Osteoblast (primary cell): ENCODE results near the gene IRS1. TPM values are rescaled to one million over a fixed set of nuclear protein-coding genes. Genes with fewer than 3 reads are reported as not detected.

ENCODE experiments used
- DNase-seq: peaks from one replicate; pipeline ENCODE4 v3.0.0; 2011; ENCODE audit warnings: low spot score, mixed read lengths; ENCODE audit not compliant: insufficient read length; ENCODE audit errors: missing footprints
- H2AFZ ChIP-seq: 2 replicates; pipeline ENCODE4 v1.6.0; 2011; ENCODE audit warnings: mild to moderate bottlenecking, low read length
- H3K27ac ChIP-seq: 2 replicates; pipeline ENCODE4 v1.5.1; 2011; ENCODE audit warnings: mild to moderate bottlenecking, low read depth, low read length, moderate library complexity
- H3K27me3 ChIP-seq: 2 replicates; pipeline ENCODE4 v1.6.0; 2012; ENCODE audit warnings: mild to moderate bottlenecking, control low read depth, inconsistent platforms, low read length, moderate library complexity; ENCODE audit not compliant: insufficient read depth
- H3K36me3 ChIP-seq: 2 replicates; pipeline ENCODE4 v1.5.1; 2011; ENCODE audit warnings: mild to moderate bottlenecking, low read length, control low read depth, moderate library complexity; ENCODE audit not compliant: insufficient read depth
- H3K4me1 ChIP-seq: 2 replicates; pipeline ENCODE4 v1.5.1; 2011; ENCODE audit warnings: mild to moderate bottlenecking, low read length, control low read depth, moderate library complexity; ENCODE audit not compliant: insufficient read depth
- H3K4me2 ChIP-seq: 2 replicates; pipeline ENCODE4 v1.6.0; 2011; ENCODE audit warnings: mild to moderate bottlenecking, low read length; ENCODE audit not compliant: insufficient read depth
- H3K4me3 ChIP-seq: fragments of 200-600 bp; sonication (generic); 3 replicates; pipeline ENCODE4 v1.5.1; 2012; ENCODE audit warnings: mild to moderate bottlenecking, low read length, inconsistent platforms; ENCODE audit not compliant: insufficient read depth
- H3K79me2 ChIP-seq: 2 replicates; pipeline ENCODE4 v1.6.0; 2012; ENCODE audit warnings: mild to moderate bottlenecking, low read length, control low read depth, inconsistent platforms; ENCODE audit not compliant: insufficient read depth
- H3K9me3 ChIP-seq: 2 replicates; pipeline ENCODE4 v1.5.1; 2011; ENCODE audit warnings: low read depth, low read length, control low read depth
- H4K20me1 ChIP-seq: 2 replicates; pipeline ENCODE4 v1.6.0; 2012; ENCODE audit warnings: mild to moderate bottlenecking, low read length, control low read depth; ENCODE audit not compliant: insufficient read depth
- total RNA-seq: library from RNA; depleted of rRNA; stranded (reverse); fragments of >200 nt; gene quantifications from 2 replicates; pipeline ENCODE4 v1.2.3, GENCODE V29; 2012
- TF ChIP-seq, protein P1 (sequence below): IDR thresholded peaks from 2 replicates; pipeline ENCODE4 v1.5.1; 2011; ENCODE audit warnings: mild to moderate bottlenecking, low read depth, low read length, moderate library complexity; ENCODE audit errors: extremely low read depth

IRS1 gene
- total RNA-seq, 1 donor: 27.9 TPM

- H3K27ac ChIP-seq: peak overlapping the region; percentile 93
- peak overlapping the region; percentile 93 for H3K4me3 ChIP-seq
- no peak overlapping the region for H2AFZ ChIP-seq
- TF ChIP-seq, protein P1, sequence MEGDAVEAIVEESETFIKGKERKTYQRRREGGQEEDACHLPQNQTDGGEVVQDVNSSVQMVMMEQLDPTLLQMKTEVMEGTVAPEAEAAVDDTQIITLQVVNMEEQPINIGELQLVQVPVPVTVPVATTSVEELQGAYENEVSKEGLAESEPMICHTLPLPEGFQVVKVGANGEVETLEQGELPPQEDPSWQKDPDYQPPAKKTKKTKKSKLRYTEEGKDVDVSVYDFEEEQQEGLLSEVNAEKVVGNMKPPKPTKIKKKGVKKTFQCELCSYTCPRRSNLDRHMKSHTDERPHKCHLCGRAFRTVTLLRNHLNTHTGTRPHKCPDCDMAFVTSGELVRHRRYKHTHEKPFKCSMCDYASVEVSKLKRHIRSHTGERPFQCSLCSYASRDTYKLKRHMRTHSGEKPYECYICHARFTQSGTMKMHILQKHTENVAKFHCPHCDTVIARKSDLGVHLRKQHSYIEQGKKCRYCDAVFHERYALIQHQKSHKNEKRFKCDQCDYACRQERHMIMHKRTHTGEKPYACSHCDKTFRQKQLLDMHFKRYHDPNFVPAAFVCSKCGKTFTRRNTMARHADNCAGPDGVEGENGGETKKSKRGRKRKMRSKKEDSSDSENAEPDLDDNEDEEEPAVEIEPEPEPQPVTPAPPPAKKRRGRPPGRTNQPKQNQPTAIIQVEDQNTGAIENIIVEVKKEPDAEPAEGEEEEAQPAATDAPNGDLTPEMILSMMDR: no peak
- H3K79me2 ChIP-seq: peaks cover 96% of the 10 kb centered on the region
- no peaks in the 10 kb centered on the region for H3K27me3 ChIP-seq
- H3K4me1 ChIP-seq: peaks cover 48% of the 10 kb centered on the region
- H3K36me3 ChIP-seq: peaks cover 22% of the 10 kb centered on the region
- H3K4me2 ChIP-seq: peak overlapping the region; percentile 80
- no peak for DNase-seq
- H4K20me1 ChIP-seq: peaks cover 6% of the 10 kb centered on the region
- H3K9me3 ChIP-seq: no peaks in the 10 kb centered on the region
Observed at GRCh38 chr2:226790431-226790830, 9.2 kb downstream of the IRS1 start.

GRCh38 chr2:226790011-226790410 is 9.6 kb downstream of the IRS1 start:
- H3K36me3 ChIP-seq: peaks cover 19% of the 10 kb centered on the region
- DNase-seq: no peak
- peaks cover 96% of the 10 kb centered on the region for H3K79me2 ChIP-seq
- TF ChIP-seq, protein P1: no peak
- H4K20me1 ChIP-seq: peaks cover 3% of the 10 kb centered on the region
- no peaks in the 10 kb centered on the region for H3K27me3 ChIP-seq
- H3K27ac ChIP-seq: peak overlapping the region; percentile 93
- no peak overlapping the region for H2AFZ ChIP-seq
- peaks cover 44% of the 10 kb centered on the region for H3K4me1 ChIP-seq
- H3K9me3 ChIP-seq: no peaks in the 10 kb centered on the region
- H3K4me3 ChIP-seq: no peak overlapping the region
- H3K4me2 ChIP-seq: peak overlapping the region; percentile 59

DNA sequence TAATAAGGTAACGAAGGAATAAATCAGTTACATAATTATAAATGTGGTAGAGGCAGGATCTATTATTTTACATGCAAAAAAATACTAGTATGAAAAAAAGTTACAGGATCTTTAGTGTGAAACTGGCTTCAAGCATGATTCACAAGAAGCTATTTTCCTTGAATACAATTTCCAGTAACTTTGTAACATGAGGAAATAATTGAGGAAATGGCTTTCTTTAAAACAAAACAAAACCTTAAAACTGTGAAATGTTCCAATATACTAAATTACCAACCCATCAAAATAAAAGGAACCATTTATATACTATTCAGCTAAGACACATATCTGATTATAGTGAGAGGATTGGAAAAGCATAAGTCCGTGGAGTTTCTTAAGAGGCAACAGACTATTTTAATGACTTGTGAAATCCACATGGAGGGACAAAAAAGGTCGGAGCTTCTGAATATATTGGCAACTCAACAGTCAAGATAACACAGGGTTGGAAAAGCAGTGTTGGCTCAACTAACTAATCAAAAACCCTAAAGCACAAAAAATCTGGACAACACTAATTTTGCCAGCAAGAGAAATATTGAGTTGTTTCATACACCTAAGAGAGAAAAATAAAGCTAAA is 10.6 kb downstream of the IRS1 start:
- Histone ChIP-seq H3K9me3 (no peaks in the 10 kb centered on the region), H3K4me1 (peaks cover 44% of the 10 kb centered on the region), H3K27ac (peak overlapping the region; percentile 68), H4K20me1 (peaks cover 3% of the 10 kb centered on the region), H3K27me3 (no peaks in the 10 kb centered on the region), H3K4me2 (peak overlapping the region; percentile 59), H3K36me3 (peaks cover 17% of the 10 kb centered on the region), H3K4me3 (peak overlapping the region; percentile 12), H3K79me2 (peaks cover 96% of the 10 kb centered on the region), H2AFZ (no peak overlapping the region)
- TF ChIP-seq, protein P1: no peak
- peak; percentile 73 for DNase-seq

- Histone ChIP-seq H3K4me2 (peak overlapping the region; percentile 59), H3K36me3 (peaks cover 15% of the 10 kb centered on the region), H3K4me3 (no peak overlapping the region), H3K4me1 (peaks cover 44% of the 10 kb centered on the region), H3K27ac (peak overlapping the region; percentile 1), H3K27me3 (no peaks in the 10 kb centered on the region), H3K9me3 (no peaks in the 10 kb centered on the region), H4K20me1 (peaks cover 3% of the 10 kb centered on the region), H3K79me2 (peaks cover 96% of the 10 kb centered on the region), H2AFZ (no peak overlapping the region)
- DNase-seq: no peak
- TF ChIP-seq, protein P1: no peak
Observed at GRCh38 chr2:226788064-226788463, 11.6 kb downstream of the IRS1 start.
